HL-60/S4 (cell line): ENCODE results near the gene EIF4EBP3.

ENCODE experiments used
- in situ Hi-C: fragments of 300-500 bp; cut with MboI; formaldehyde crosslinking; loops from 2 replicates; pipeline ENCODE4 v1.14.3; 2022; ENCODE audit warnings: low sequenced_read_pairs

Gene EIF4EBP3

DNA sequence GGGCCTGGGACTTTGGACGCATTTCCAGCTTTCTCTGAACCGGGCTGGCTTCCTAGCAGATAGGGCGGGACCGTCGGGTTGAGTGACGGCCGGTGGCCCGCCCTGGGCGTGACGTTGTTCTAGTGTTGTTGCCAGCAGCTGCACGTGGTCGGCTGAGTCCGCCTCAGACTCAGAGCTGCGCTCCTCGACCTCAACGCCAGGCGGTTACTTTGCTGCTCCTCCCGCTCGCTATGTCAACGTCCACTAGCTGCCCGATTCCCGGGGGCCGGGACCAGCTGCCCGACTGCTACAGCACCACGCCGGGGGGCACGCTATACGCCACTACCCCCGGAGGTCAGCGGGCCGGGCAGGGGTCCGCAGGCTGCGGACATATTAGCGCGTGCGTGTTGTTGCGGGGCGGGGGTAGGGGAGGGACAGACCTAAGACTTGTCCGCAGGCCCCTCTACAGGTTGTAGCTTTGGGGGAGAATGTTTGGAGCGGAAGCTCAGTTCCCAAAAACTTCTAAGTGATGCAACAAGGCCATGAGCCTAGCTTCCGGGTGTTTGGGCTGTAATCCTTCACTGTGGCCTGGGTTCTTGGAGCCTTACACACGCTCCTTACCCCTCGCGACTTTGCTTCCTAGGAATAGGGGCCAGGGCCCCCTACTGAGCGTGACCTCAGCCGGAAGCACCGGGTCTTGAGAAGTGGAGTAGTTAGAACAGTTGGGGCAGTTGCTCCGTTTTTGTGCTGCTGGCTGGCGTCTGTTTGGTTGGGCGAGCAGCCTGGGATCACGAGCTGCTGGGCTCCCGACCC is at the start of gene EIF4EBP3:
Gene EIF4EBP3, plus strand, starts transcription at position 155 of the 792 bp plus-strand sequence. Its CDS starts 76 bp downstream, at position 231.
- in situ Hi-C loops = no loop called here

DNA sequence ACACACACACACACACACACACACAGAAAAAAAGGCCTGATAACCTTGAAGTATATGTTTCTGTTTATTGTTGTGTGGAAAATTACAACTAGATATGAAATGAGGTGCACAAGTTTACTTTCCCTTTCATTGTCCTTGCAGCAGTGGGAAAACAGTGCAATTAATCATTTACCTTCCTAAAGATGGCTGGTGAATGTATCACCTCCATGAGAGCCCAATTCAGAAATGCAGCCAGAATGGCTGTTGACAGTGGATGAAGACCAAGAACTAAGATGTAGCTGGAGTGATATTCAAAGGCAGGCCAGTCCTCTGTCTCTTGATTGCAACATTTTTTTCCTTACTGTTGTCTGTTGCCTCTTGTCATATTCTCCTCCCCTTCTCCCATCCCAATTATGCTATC is 49.6 kb upstream of the EIF4EBP3 start:
- in situ Hi-C loops = no loop called here

- in situ Hi-C loops = no loop called here
Measured at GRCh38 chr5:140498591-140498990, 48.9 kb upstream of the EIF4EBP3 start.

DNA sequence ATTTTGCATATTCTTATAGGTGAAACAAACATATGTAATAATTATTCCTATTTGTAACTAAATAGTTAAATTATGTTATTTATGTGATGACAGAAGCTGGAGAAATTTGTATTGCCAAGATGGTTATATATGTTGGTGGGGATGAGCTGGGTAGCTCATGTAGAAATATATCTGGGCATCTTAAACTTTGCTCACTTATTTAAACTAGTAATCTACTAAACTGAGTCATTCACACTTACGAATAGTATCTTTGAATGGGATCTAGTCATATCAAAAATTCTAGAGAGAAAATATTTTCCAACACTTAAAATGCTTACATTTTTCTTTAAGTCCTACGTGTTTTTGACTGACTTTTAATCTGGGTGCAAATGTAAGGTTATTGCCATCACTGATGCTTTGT is 44.6 kb upstream of the EIF4EBP3 start:
- in situ Hi-C loops = no loop called here

- in situ Hi-C loops = no loop called here
Measured at GRCh38 chr5:140509898-140510297, 37.6 kb upstream of the EIF4EBP3 start.

DNA sequence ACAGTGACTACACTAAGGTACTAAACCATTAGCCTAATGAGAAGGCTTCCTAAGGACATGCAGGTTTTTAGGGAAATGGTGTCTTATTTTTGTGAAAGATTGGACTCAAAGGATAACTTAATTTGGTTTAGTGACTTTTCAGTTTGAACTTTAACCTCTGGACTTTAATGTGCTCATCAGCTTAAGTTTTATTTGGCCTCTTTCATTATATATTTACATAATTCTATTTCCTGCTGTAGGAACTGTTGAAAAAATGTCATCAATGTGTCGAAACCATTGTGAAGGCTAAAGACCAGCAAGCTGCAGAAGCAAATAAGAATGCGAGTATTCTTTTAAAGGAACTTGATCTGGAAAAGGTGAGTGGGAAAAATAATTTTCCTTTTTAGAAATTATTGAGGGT is 34.3 kb upstream of the EIF4EBP3 start:
- in situ Hi-C loops = no loop called here

DNA sequence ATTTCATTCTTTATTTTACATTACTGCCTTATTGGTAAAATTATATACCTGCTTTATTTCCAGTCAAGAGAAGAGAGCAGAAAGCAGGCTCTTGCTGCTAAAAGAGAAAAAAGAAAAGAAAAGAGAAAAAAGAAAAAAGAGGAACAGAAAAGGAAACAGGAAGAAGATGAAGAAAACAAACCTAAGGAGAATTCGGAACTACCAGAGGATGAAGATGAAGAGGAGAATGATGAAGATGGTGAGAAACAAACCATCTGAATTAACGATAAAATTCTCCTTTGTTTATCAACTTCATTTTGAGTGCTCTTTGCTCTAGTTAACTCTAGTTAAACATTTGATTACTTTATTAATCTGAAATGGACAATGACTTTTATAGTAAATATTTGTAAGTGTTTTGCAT is 23.5 kb upstream of the EIF4EBP3 start:
- in situ Hi-C loops = no loop called here

DNA sequence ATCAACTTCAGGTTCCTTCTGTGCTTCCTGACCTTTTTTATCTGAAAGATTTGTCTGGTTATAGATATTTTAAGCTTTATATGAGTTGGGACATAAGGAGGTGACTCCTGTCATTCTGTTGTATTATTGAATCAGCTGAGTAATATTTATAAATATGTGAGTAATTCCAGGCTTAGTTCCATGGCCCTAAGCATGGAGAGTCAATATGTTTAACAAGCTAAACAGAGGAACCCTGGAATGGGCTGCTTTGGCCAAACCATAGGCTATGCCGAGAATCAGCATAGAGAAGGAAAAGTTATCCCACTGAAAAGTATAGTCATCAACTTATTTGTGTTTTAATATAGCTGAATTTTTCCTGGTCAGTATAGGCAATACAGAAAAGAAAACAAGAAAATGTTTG is 7.2 kb upstream of the EIF4EBP3 start:
- in situ Hi-C loops = no loop called here

DNA sequence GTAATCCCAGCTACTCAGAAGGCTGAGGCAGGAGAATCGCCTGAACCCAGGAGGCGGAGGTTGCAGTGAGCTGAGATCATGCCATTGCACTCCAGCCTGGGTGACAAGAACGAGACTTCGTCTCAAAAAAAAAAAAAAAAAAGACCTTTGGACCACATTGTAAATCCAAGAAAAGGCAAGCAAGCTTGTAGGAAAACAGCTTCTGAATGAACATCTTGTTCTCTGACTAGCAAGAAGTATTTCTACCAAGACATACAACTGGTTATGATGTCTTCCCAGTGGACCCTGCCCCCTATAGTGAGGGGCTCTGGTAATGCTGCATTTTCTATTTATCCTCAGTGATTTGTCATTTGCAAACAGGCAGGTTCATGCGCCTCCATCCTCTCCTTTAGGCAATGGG is 4.5 kb upstream of the EIF4EBP3 start:
- in situ Hi-C loops = no loop called here

DNA sequence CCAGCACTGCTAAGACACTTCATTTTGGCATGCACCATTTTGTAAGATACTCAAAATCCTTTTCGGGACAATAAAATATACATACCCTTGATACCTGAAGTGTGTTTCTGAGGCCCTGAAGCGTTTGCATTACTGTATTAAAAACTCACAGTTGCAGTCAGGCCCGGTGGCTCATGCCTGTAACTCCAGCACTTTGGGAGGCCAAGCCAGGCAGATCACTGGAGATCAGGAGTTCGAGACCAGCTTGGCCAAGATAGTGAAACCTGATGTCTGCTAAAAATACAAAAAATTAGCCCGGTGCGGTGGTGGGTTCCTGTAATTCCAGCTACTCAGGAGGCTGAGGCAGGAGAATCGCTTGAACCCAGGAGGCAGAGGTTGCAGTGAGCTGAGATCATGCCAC is 2.5 kb upstream of the EIF4EBP3 start:
- in situ Hi-C loops = no loop called here

DNA sequence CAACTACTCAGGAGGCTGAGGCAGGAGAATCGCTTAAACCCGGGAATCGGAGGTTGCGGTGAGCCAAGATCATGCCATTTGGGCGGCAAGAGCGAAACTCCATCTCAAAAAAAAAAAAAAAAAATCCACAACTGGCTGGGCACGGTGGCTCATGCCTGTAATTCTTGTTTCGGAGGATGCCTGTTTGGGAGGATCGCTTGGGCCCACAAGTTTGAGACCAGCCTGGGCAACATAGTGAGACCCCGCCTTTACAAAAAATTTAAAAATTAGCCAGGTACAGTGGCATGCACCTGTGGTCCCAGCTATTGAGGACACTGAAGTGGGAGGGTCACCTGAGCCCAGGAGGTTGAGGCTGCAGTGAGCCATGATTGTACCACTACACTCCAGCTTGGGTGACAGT is 1.9 kb upstream of the EIF4EBP3 start:
- in situ Hi-C loops = no loop called here

- in situ Hi-C loops = no loop called here
Measured at GRCh38 chr5:140546851-140547507, 483 bp upstream of the EIF4EBP3 start.

GRCh38 chr5:140548300-140548688 is 832 bp downstream of the EIF4EBP3 start:
- in situ Hi-C loops = no loop called here

DNA sequence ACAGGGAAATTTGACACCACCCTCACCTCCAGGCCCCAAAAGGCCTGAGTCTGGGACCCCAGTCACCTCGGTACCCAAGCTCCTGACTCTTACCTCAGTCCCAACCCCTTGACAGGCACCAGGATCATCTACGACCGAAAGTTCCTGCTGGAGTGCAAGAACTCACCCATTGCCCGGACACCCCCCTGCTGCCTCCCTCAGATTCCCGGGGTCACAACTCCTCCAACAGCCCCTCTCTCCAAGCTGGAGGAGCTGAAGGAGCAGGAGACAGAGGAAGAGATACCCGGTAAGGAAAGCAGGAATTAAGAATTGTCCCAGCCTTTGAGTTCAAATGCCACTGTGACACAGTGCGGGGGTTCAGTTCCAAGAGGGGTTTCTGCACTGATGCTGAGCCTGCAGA is 1.3 kb downstream of the EIF4EBP3 start:
- in situ Hi-C loops = no loop called here

GRCh38 chr5:140549237-140550144 is 2.0 kb downstream of the EIF4EBP3 start:
- in situ Hi-C loops = loop anchor here (25.0 kb wide), 1 partner anchor 1063 kb away; the partner anchor contains the start of gene DIAPH1

GRCh38 chr5:140550147-140551079 is 3.0 kb downstream of the EIF4EBP3 start:
- in situ Hi-C loops = loop anchor here (25.0 kb wide), 1 partner anchor 1062 kb away; the partner anchor contains the start of gene DIAPH1

- in situ Hi-C loops = loop anchor here (25.0 kb wide), 1 partner anchor 1060 kb away; the partner anchor contains the start of gene DIAPH1
Measured at GRCh38 chr5:140551872-140552271, 4.4 kb downstream of the EIF4EBP3 start.

- in situ Hi-C loops = loop anchor here (25.0 kb wide), 1 partner anchor 1059 kb away; the partner anchor contains the start of gene DIAPH1
Measured at GRCh38 chr5:140553657-140554056, 6.2 kb downstream of the EIF4EBP3 start.

- in situ Hi-C loops = loop anchor here (25.0 kb wide), 1 partner anchor 1058 kb away; the partner anchor contains the start of gene DIAPH1
Measured at GRCh38 chr5:140554454-140554853, 7.0 kb downstream of the EIF4EBP3 start.
